Measurements from ENCODE around the gene HPCAL4. TPM values are rescaled to one million over a fixed set of nuclear protein-coding genes. Genes with fewer than 3 reads are reported as not detected.

The HPCAL4 gene
- 1 to 10 TPM in 1 of 2 experiments, under 1 TPM in 1; 0.94 to 1.1 TPM for total RNA-seq

- no peak within 1 kb of the TSS for H3K27ac Mint-ChIP-seq
- H3K4me1 Mint-ChIP-seq = peaks cover 36% of the 10 kb centered on the region
- DNase-seq (peak; percentile 91), ATAC-seq (peak; percentile 94)
- intact Hi-C loops (cut with DNase I, micrococcal nuclease) = loop anchor here (1.0 to 5.0 kb wide), 4 partner anchors 25 to 1664 kb away; partner anchors contain the start of gene PPIE (in 1 of the 2)
- H3K4me3 Mint-ChIP-seq = peak within 1 kb of the TSS; percentile 68
- CTCF ChIA-PET = interaction anchor here (0.5 to 1.1 kb wide), 6 partner anchors 19 to 368 kb away, joined by 3 to 4 read pairs (median 3); no protein-coding TSS in a partner anchor
- H3K36me3 Mint-ChIP-seq (ENCODE audit: low read depth) = no peaks in the 10 kb centered on the region
- POLR2A ChIA-PET = interaction anchor here (0.5 to 1.5 kb wide), 3 partner anchors 20 to 32 kb away, joined by 3 to 9 read pairs (median 3); partner anchors contain the start of gene NT5C1A
- no peaks in the 10 kb centered on the region for H3K9me3 Mint-ChIP-seq (ENCODE audit: low read depth)
- H3K27me3 Mint-ChIP-seq = peaks cover 17% of the 10 kb centered on the region
These were observed at the start of gene HPCAL4 for GRCh38 chr1:39691383-39692151. Gene HPCAL4, minus strand, starts transcription at chr1:39691433. Its CDS starts 6,830 bp downstream, at chr1:39684603.

- intact Hi-C loops (cut with DNase I, micrococcal nuclease) = loop anchor here (1.0 to 5.0 kb wide), 8 partner anchors 47 to 712 kb away; partner anchors contain the start of genes CAP1 (in 1 of the 2), HPCAL4 (in 1 of the 2), NDUFS5 (in 1 of the 2) and PABPC4 (in 1 of the 2)
- peak within 1 kb of the TSS; percentile 96 for H3K4me3 Mint-ChIP-seq
- CTCF ChIA-PET = interaction anchor here (0.5 to 3.0 kb wide), 11 partner anchors 14 to 264 kb away, joined by 3 to 10 read pairs (median 4); no protein-coding TSS in a partner anchor
- peak within 1 kb of the TSS; percentile 94 for H3K27ac Mint-ChIP-seq
- POLR2A ChIA-PET = interaction anchor here (0.5 to 0.6 kb wide), 2 partner anchors 9 to 635 kb away, joined by 3 read pairs; no protein-coding TSS in a partner anchor
- H3K4me1 Mint-ChIP-seq = peaks cover 36% of the 10 kb centered on the region
- H3K9me3 Mint-ChIP-seq (ENCODE audit: low read depth) = no peaks in the 10 kb centered on the region
- H3K27me3 Mint-ChIP-seq = peaks cover 7% of the 10 kb centered on the region
- ATAC-seq (peak; percentile 98), DNase-seq (peak; percentile 99)
- peaks cover 30% of the 10 kb centered on the region for H3K36me3 Mint-ChIP-seq (ENCODE audit: low read depth)
These were observed 47.6 kb upstream of the HPCAL4 start, which contains the start of gene PPIE for GRCh38 chr1:39738622-39739366. Gene PPIE, plus strand, starts transcription at chr1:39738882. Its CDS starts 19 bp downstream, at chr1:39738901.

- intact Hi-C loops (cut with DNase I, micrococcal nuclease) = loop anchor here (1.0 to 5.0 kb wide), 8 partner anchors 46 to 711 kb away; partner anchors contain the start of genes CAP1 (in 1 of the 2), HPCAL4 (in 1 of the 2), NDUFS5 (in 1 of the 2) and PABPC4 (in 1 of the 2)
- no peak overlapping the region for H3K4me3 Mint-ChIP-seq
These were observed 46.4 kb upstream of the HPCAL4 start for GRCh38 chr1:39737546-39738169.

GRCh38 chr1:39735731-39736130 is 44.5 kb upstream of the HPCAL4 start:
- Mint-ChIP-seq H3K4me3 (no peak overlapping the region), H3K9me3 (ENCODE audit: low read depth) (no peaks in the 10 kb centered on the region), H3K27me3 (peaks cover 21% of the 10 kb centered on the region), H3K4me1 (peaks cover 35% of the 10 kb centered on the region), H3K36me3 (ENCODE audit: low read depth) (peaks cover 9% of the 10 kb centered on the region), H3K27ac (no peak overlapping the region)
- CTCF ChIA-PET = interaction anchor here (0.6 to 0.8 kb wide), 3 partner anchors 64 to 166 kb away, joined by 3 read pairs; no protein-coding TSS in a partner anchor
- DNase-seq (peak; percentile 41), ATAC-seq (peak; percentile 27)
- intact Hi-C loops (cut with DNase I, micrococcal nuclease) = loop anchor here (5.0 kb wide), 2 partner anchors 68 to 128 kb away; no protein-coding TSS in a partner anchor
- POLR2A ChIA-PET = no interaction called here

More at GRCh38 chr1:39737546-39738169, 46.4 kb upstream of the HPCAL4 start:
- ATAC-seq = no peak
- no peak for DNase-seq
- POLR2A ChIA-PET = no interaction called here
- peaks cover 13% of the 10 kb centered on the region for H3K27me3 Mint-ChIP-seq
- H3K36me3 Mint-ChIP-seq (ENCODE audit: low read depth) = peaks cover 24% of the 10 kb centered on the region
- H3K27ac Mint-ChIP-seq = peak overlapping the region; percentile 29
- no peaks in the 10 kb centered on the region for H3K9me3 Mint-ChIP-seq (ENCODE audit: low read depth)
- CTCF ChIA-PET = interaction anchor here (0.6 to 3.0 kb wide), 3 partner anchors 18 to 163 kb away, joined by 3 to 8 read pairs (median 5); no protein-coding TSS in a partner anchor
- peaks cover 38% of the 10 kb centered on the region for H3K4me1 Mint-ChIP-seq

- ChIA-PET CTCF (interaction anchor here (0.9 kb wide), 1 partner anchor 13 kb away, joined by 3 read pairs; no protein-coding TSS in a partner anchor), POLR2A (no interaction called here)
- no peaks in the 10 kb centered on the region for H3K36me3 Mint-ChIP-seq (ENCODE audit: low read depth)
- intact Hi-C loops (cut with DNase I, micrococcal nuclease) = no loop called here
- H3K4me3 Mint-ChIP-seq = no peak overlapping the region
- H3K4me1 Mint-ChIP-seq = peaks cover 15% of the 10 kb centered on the region
- no peak overlapping the region for H3K27ac Mint-ChIP-seq
- H3K27me3 Mint-ChIP-seq = peaks cover 45% of the 10 kb centered on the region
- no peaks in the 10 kb centered on the region for H3K9me3 Mint-ChIP-seq (ENCODE audit: low read depth)
- DNase-seq (peak; percentile 38), ATAC-seq (peak; percentile 48)
These were observed 41.9 kb upstream of the HPCAL4 start for GRCh38 chr1:39733161-39733560.

GRCh38 chr1:39732730-39733129 is 41.5 kb upstream of the HPCAL4 start:
- ChIA-PET CTCF (interaction anchor here (0.9 kb wide), 1 partner anchor 13 kb away, joined by 3 read pairs; no protein-coding TSS in a partner anchor), POLR2A (no interaction called here)
- Mint-ChIP-seq H3K27ac (no peak overlapping the region), H3K4me1 (peaks cover 13% of the 10 kb centered on the region), H3K36me3 (ENCODE audit: low read depth) (no peaks in the 10 kb centered on the region), H3K9me3 (ENCODE audit: low read depth) (no peaks in the 10 kb centered on the region), H3K27me3 (peaks cover 49% of the 10 kb centered on the region), H3K4me3 (no peak overlapping the region)
- ATAC-seq (no peak), DNase-seq (no peak)
- intact Hi-C loops (cut with DNase I, micrococcal nuclease) = no loop called here

- no peaks in the 10 kb centered on the region for H3K9me3 Mint-ChIP-seq (ENCODE audit: low read depth)
- H3K4me3 Mint-ChIP-seq = no peak overlapping the region
- H3K27me3 Mint-ChIP-seq = peaks cover 67% of the 10 kb centered on the region
- DNase-seq (no peak), ATAC-seq (no peak)
- intact Hi-C loops (cut with DNase I, micrococcal nuclease) = loop anchor here in 1 of 2 experiments (10.0 kb wide), 1 partner anchor 625 kb away; no protein-coding TSS in a partner anchor
- no peak overlapping the region for H3K27ac Mint-ChIP-seq
- POLR2A ChIA-PET = interaction anchor here (0.6 kb wide), 1 partner anchor 10 kb away, joined by 3 read pairs; no protein-coding TSS in a partner anchor
- no peaks in the 10 kb centered on the region for H3K36me3 Mint-ChIP-seq (ENCODE audit: low read depth)
- H3K4me1 Mint-ChIP-seq = peaks cover 8% of the 10 kb centered on the region
- CTCF ChIA-PET = interaction anchor here (0.8 to 1.0 kb wide), 2 partner anchors 10 to 71 kb away, joined by 3 to 4 read pairs; no protein-coding TSS in a partner anchor
These were observed 38.6 kb upstream of the HPCAL4 start for GRCh38 chr1:39729842-39730241.

GRCh38 chr1:39729030-39729429 is 37.8 kb upstream of the HPCAL4 start:
- Mint-ChIP-seq H3K9me3 (ENCODE audit: low read depth) (no peaks in the 10 kb centered on the region), H3K36me3 (ENCODE audit: low read depth) (no peaks in the 10 kb centered on the region), H3K27ac (no peak overlapping the region), H3K4me3 (no peak overlapping the region), H3K4me1 (peaks cover 8% of the 10 kb centered on the region), H3K27me3 (peaks cover 71% of the 10 kb centered on the region)
- DNase-seq (no peak), ATAC-seq (no peak)
- CTCF ChIA-PET = interaction anchor here (0.6 to 1.3 kb wide), 5 partner anchors 9 to 123 kb away, joined by 3 to 4 read pairs (median 4); no protein-coding TSS in a partner anchor
- intact Hi-C loops (cut with DNase I, micrococcal nuclease) = loop anchor here in 1 of 2 experiments (10.0 kb wide), 1 partner anchor 624 kb away; no protein-coding TSS in a partner anchor
- POLR2A ChIA-PET = interaction anchor here (0.6 kb wide), 1 partner anchor 43 kb away, joined by 3 read pairs; no protein-coding TSS in a partner anchor

- ATAC-seq (no peak), DNase-seq (no peak)
- H3K36me3 Mint-ChIP-seq (ENCODE audit: low read depth) = no peaks in the 10 kb centered on the region
- POLR2A ChIA-PET = no interaction called here
- intact Hi-C loops (cut with DNase I, micrococcal nuclease) = loop anchor here in 1 of 2 experiments (10.0 kb wide), 1 partner anchor 623 kb away; no protein-coding TSS in a partner anchor
- H3K4me3 Mint-ChIP-seq = no peak overlapping the region
- peaks cover 66% of the 10 kb centered on the region for H3K27me3 Mint-ChIP-seq
- no peaks in the 10 kb centered on the region for H3K9me3 Mint-ChIP-seq (ENCODE audit: low read depth)
- CTCF ChIA-PET = interaction anchor here (0.6 to 1.8 kb wide), 2 partner anchors 75 to 122 kb away, joined by 3 to 4 read pairs; no protein-coding TSS in a partner anchor
- H3K27ac Mint-ChIP-seq = no peak overlapping the region
- peaks cover 5% of the 10 kb centered on the region for H3K4me1 Mint-ChIP-seq
These were observed 36.7 kb upstream of the HPCAL4 start for GRCh38 chr1:39727932-39728317.
